Endothelial cell of umbilical vein (primary cell): ENCODE measurements around the gene PLXNC1. TPM values are rescaled to one million over a fixed set of nuclear protein-coding genes. Genes with fewer than 3 reads are reported as not detected.

Experiments used
- BruUV-seq: library from RNA; stranded (reverse); fragments of 400-500 nt; replicated peaks from 2 replicates; lab custom pipeline; 2021; lab: Mats Ljungman, UMichigan
- CTCF ChIA-PET: fragments of 300-600, 350-600 bp; sonication (Branson Sonifier 250); formaldehyde crosslinking; loops from one replicate; lab custom pipeline; 2021; ENCODE audit warnings: antibody characterized with exemption, inconsistent platforms; lab: Charles Lee
- POLR2A ChIA-PET: fragments of 300-600, 350-600 bp; sonication (Branson Sonifier 250); formaldehyde crosslinking; loops from one replicate; lab custom pipeline; 2021; ENCODE audit warnings: antibody characterized with exemption, inconsistent platforms; lab: Charles Lee
- DNase-seq: peaks from one replicate; pipeline ENCODE4 v3.0.0-alpha.2; 2011; ENCODE audit warnings: low read depth, low spot score
- FAIRE-seq: peaks from 2 replicates; lab custom pipeline; 2011; peaks lifted over from hg19 to GRCh38; lab: Jason Lieb, UNC
- H2AFZ ChIP-seq: 2 replicates; pipeline ENCODE4 v1.6.0; 2012; ENCODE audit warnings: low read depth, low read length, control low read depth, inconsistent platforms
- H3K27ac ChIP-seq: 2 replicates; pipeline ENCODE4 v1.5.1; 2011; ENCODE audit warnings: low read depth, mild to moderate bottlenecking, control low read depth, low read length, moderate library complexity; ENCODE audit not compliant: insufficient read depth
- H3K27me3 ChIP-seq, 2 experiments: 2 replicates each; pipeline versions ENCODE4 v1.6.0 to v1.6.1; 2011; ENCODE audit warnings: low read length in 2 of 2, mixed read lengths in 1 of 2; ENCODE audit not compliant: control insufficient read depth in 2 of 2, insufficient read depth in 2 of 2
- H3K36me3 ChIP-seq, 2 experiments: 2 replicates in 1 of 2; 3 replicates in 1 of 2; pipeline ENCODE4 v1.5.1; 2011; ENCODE audit warnings: low read length in 2 of 2, mild to moderate bottlenecking in 1 of 2, moderate library complexity in 1 of 2; ENCODE audit not compliant: control insufficient read depth in 2 of 2, insufficient read depth in 2 of 2; ENCODE audit errors: extremely low read depth in 1 of 2
- H3K4me1 ChIP-seq: 3 replicates; pipeline ENCODE4 v1.5.1; 2011; ENCODE audit warnings: mild to moderate bottlenecking, low read length; ENCODE audit not compliant: control insufficient read depth, insufficient read depth; ENCODE audit errors: extremely low read depth
- H3K4me2 ChIP-seq: 2 replicates; pipeline ENCODE4 v1.6.1; 2011; ENCODE audit warnings: low read length, control low read depth, mixed read lengths; ENCODE audit not compliant: insufficient read depth
- H3K4me3 ChIP-seq, 3 experiments: fragments of 200-600 bp in 1 of 3; sonication (generic), shearing (Covaris generic) in 1 of 3; replicated peaks in 1 of 3; 2 replicates each; pipeline ENCODE4 v1.5.1; 2011 to 2016; ENCODE audit warnings: control low read depth in 3 of 3, low read length in 3 of 3, mild to moderate bottlenecking in 2 of 3, inconsistent platforms in 1 of 3, low read depth in 1 of 3, moderate library complexity in 1 of 3; ENCODE audit not compliant: insufficient read depth in 1 of 3
- H3K79me2 ChIP-seq: 2 replicates; pipeline ENCODE4 v1.6.0; 2012; ENCODE audit warnings: low read length, inconsistent platforms; ENCODE audit not compliant: control insufficient read depth, insufficient read depth
- H3K9ac ChIP-seq: replicated peaks from 2 replicates; pipeline ENCODE3; 2011; ENCODE audit warnings: low read length, control low read depth; ENCODE audit not compliant: insufficient read depth; ENCODE audit errors: extremely low read depth
- H3K9me1 ChIP-seq: replicated peaks from 3 replicates; pipeline ENCODE4 v1.6.0; 2011; ENCODE audit warnings: mild to moderate bottlenecking, low read length; ENCODE audit not compliant: control insufficient read depth, insufficient read depth; ENCODE audit errors: extremely low read depth
- H3K9me3 ChIP-seq: replicated peaks from 2 replicates; pipeline ENCODE4 v1.5.1; 2012; ENCODE audit warnings: low read length, inconsistent platforms; ENCODE audit not compliant: control insufficient read depth, insufficient read depth
- H4K20me1 ChIP-seq: replicated peaks from 2 replicates; pipeline ENCODE3; 2011; ENCODE audit warnings: mild to moderate bottlenecking, low read length; ENCODE audit not compliant: control insufficient read depth, insufficient read depth; ENCODE audit errors: extremely low read depth
- CTCF ChIP-seq, 2 donors: IDR thresholded peaks; 1 replicate in 1 of 2; 2 replicates in 1 of 2; pipeline ENCODE4 v1.5.1; 2011; ENCODE audit warnings: low read length in 2 of 2, mild to moderate bottlenecking in 2 of 2, moderate library complexity in 2 of 2, control low read depth in 1 of 2, inconsistent platforms in 1 of 2, low read depth in 1 of 2; ENCODE audit not compliant: insufficient read depth in 1 of 2; ENCODE audit errors: extremely low read depth in 1 of 2
- EZH2 ChIP-seq: IDR thresholded peaks from 2 replicates; pipeline ENCODE4 v1.6.1; 2012; ENCODE audit warnings: borderline replicate concordance, low read depth, mild to moderate bottlenecking, moderate library complexity, low read length, inconsistent platforms; ENCODE audit not compliant: severe bottlenecking
- FOS ChIP-seq: IDR thresholded peaks from 2 replicates; pipeline ENCODE4 v1.6.1; 2011; ENCODE audit warnings: mild to moderate bottlenecking, low read length, moderate library complexity, borderline replicate concordance; ENCODE audit not compliant: insufficient read depth
- GATA2 ChIP-seq: IDR thresholded peaks from 2 replicates; pipeline ENCODE4 v1.7.0; 2011; ENCODE audit warnings: low read depth, mild to moderate bottlenecking, moderate library complexity, mixed read lengths, low read length; ENCODE audit not compliant: insufficient read length, insufficient read depth
- JUN ChIP-seq: IDR thresholded peaks from 2 replicates; pipeline ENCODE4 v1.6.1; 2011; ENCODE audit warnings: borderline replicate concordance, low read depth; ENCODE audit not compliant: insufficient read length, insufficient read depth
- MAX ChIP-seq: IDR thresholded peaks from 2 replicates; pipeline ENCODE4 v1.6.1; 2011; ENCODE audit not compliant: insufficient read depth, insufficient read length
- MYC ChIP-seq: IDR thresholded peaks from one replicate; pipeline ENCODE4 v1.6.1; 2011; ENCODE audit warnings: mild to moderate bottlenecking, low read depth, low read length
- POLR2A ChIP-seq: IDR thresholded peaks from 2 replicates; pipeline ENCODE4 v1.6.1; 2012; ENCODE audit warnings: low read depth, mild to moderate bottlenecking, control low read depth, low read length
- POLR2AphosphoS5 ChIP-seq: IDR thresholded peaks from 2 replicates; pipeline ENCODE4 v1.6.1; 2012; ENCODE audit warnings: low read depth, mild to moderate bottlenecking, control low read depth, low read length, moderate library complexity; ENCODE audit not compliant: insufficient read depth
- dilution Hi-C: fragments of 300-500 bp; cut with MboI; formaldehyde crosslinking; loops from one replicate; pipeline ENCODE4 v1.15.0; 2019; ENCODE audit warnings: low sequenced_read_pairs; ENCODE audit not compliant: extremely low pct_ligation_motif_present
- intact Hi-C: fragments of 100-400 bp; cut with micrococcal nuclease; formaldehyde crosslinking; loops from one replicate; pipeline ENCODE4 v1.10.0; 2022
- polyA plus RNA-seq, 4 experiments: library from polyadenylated mRNA; depleted of rRNA in 3 of 4; stranded (reverse) in 3 of 4; unstranded in 1 of 4; fragments of >200 nt; gene quantifications; 2 replicates each; pipeline versions ENCODE4 v1.2.1 to v1.2.3, GENCODE V29; 2011 to 2012; ENCODE audit warnings: missing spikeins in 1 of 4
- total RNA-seq: library from RNA; stranded (reverse); gene quantifications from 2 replicates; pipeline ENCODE4 v1.2.3, GENCODE V29; 2021

The PLXNC1 gene
- total and polyA plus RNA-seq, 2 donors (not counting 3 experiments of a cell fraction or from before 2014, with no cell fraction given) = 0.04 TPM; not detected in 1

- peaks cover 0 to 1% of the 10 kb centered on the region in 2 experiments for H3K27me3 ChIP-seq
These were observed 71.4 kb downstream of the PLXNC1 start for GRCh38 chr12:94219622-94220302.

More at GRCh38 chr12:94219622-94220302, 71.4 kb downstream of the PLXNC1 start:
- CTCF ChIA-PET = no interaction called here
- POLR2A ChIA-PET = no interaction called here
- H3K36me3 ChIP-seq = no peaks in the 10 kb centered on the region
- no peak overlapping the region for H3K4me2 ChIP-seq
- no peak overlapping the region for H3K4me3 ChIP-seq
- DNase-seq (no peak), FAIRE-seq (no peak)
- no peaks in the 10 kb centered on the region for H3K79me2 ChIP-seq
- H3K9me1 ChIP-seq = no peaks in the 10 kb centered on the region
- H3K9me3 ChIP-seq = no peaks in the 10 kb centered on the region
- no peak overlapping the region for H3K27ac ChIP-seq
- TF ChIP-seq POLR2AphosphoS5 = no peak
- TF ChIP-seq FOS = no peak
- TF ChIP-seq EZH2 = no peak
- TF ChIP-seq POLR2A = no peak
- no peak for TF ChIP-seq MYC
- no peak for TF ChIP-seq JUN
- TF ChIP-seq CTCF (IDR thresholded peaks at IDR 0.05; ENCODE audit: extremely low read depth in 1 of 2, insufficient read depth in 1 of 2, low read depth in 1 of 2, low read length in 2 of 2) = no peak
- no peak for TF ChIP-seq GATA2
- TF ChIP-seq MAX = no peak
- no peaks in the 10 kb centered on the region for H4K20me1 ChIP-seq
- BruUV-seq = no TSS peak
- no peak overlapping the region for H3K9ac ChIP-seq
- dilution Hi-C loops = no loop called here
- intact Hi-C loops = no loop called here
- no peak overlapping the region for H2AFZ ChIP-seq
- H3K4me1 ChIP-seq = no peaks in the 10 kb centered on the region
